ENCODE data around the gene TIGD4.
"Not testable (repeated sequence)": the region's sequence is repeated elsewhere in the genome, so short reads cannot be mapped to it uniquely, and the experiment has no call there.

TIGD4 gene

DNA sequence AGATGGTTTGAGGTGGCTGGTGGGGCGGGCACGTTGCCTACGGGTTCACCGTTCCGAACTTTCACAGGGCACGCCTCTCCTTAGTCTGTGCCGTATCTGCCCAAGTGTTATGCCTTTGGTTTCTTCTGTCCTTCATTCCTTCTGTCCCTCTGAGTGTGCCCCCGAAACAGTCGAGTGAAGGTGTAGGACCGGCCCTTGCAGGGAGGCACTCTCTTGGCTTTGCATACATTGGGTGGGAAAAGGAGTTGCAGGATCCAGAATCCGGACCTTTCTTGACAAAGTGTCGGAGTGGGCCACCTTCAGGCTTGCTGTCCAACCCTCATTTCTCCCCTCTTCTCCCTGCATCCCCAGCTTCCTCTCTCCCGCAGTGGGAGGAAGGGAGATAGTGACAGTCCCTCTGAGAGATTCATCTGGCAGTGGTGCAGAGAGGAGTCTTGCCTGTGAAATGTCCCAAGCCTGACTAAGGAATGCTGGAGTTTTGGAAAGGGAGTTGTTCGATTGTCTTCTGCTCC lies 793 bp upstream of the TIGD4 start:
- DNase-seq (ENCODE audit: low read depth): no peak

- DNase-seq (ENCODE audit: low read depth): peak; percentile 13
These were observed 646 bp downstream of the TIGD4 start for GRCh38 chr4:152778656-152779512.

DNA sequence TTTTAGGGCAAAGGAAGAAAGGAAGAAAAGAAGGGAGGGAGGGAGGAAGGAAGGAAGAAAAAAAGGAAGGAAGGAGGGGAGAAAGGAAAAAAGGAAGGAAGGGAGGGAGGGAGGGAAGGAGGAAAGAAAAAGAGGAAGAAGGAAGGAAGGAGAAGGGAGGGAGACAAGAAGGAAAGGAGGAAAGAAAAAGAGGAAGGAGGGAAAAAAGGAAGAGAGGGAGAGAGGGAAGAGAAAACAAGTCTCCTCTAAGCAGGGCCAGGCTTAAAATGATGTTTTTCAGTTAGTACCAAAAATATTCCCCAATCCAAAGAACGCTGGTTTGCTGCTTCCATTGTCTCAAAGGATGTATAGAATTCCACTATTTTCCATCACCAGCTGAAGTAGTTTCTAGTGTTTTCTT lies 2.0 kb downstream of the TIGD4 start:
- DNase-seq (ENCODE audit: low read depth): no peak

DNA sequence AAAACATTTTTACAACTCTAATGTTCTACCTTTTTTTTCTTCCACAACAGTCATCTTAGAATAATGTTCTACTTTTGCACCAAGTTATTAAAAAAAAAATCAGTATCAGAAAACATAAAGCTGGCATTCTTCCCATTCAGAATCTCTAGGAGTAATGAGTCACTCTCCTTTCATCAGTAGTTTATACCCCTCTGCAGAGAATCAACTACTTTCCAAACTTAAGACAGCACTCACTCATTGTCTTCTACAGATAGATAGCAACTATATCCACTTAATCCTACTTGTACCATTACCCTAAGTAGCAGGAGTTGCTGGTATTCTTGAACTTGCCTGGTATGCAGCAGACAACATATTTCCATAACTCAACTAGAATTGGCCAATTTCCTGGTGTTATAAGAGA lies 3.2 kb downstream of the TIGD4 start:
- no peak for DNase-seq (ENCODE audit: low read depth)

DNA sequence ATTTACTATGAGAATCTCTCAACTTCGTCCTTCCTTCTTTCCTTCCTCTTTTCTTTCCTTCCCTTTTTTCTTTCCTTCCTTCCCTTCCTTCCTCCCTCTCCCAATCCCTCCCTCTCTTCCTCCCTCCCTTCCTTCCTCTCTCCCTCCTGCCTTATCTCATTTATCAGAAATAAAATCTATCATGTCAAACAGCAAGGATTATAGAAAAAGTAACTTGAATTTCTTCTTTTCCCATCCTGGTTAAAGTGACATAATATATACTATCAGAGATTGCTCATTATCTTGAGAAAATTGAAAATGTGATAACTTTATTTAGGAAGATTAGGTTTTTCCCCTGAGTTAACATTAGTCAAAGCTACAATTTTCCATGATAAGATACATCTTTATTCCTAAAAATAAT lies 5.6 kb downstream of the TIGD4 start:
- no peak for DNase-seq (ENCODE audit: low read depth)

DNA sequence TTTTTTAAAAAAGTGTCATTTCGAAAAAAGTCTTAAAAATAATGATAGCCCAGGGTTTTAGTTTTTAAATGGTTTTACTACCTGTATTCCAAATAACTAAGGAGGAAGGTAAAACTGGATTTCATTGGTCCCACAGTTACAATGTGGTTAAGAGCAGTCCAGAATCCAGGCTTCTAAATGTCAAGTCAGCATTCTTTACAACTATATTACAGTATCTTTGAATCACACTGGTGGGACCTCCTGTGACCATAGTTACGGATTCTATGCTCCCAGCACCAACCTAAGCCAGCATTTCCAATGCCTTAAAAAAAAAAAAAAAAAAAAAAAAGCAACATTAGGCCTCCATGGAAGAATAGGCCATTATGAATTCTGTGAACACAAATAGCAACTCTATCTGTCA lies 6.2 kb downstream of the TIGD4 start:
- DNase-seq (ENCODE audit: low read depth): no peak

- DNase-seq (ENCODE audit: low read depth): no peak
These were observed 7.6 kb downstream of the TIGD4 start for GRCh38 chr4:152771741-152772533.

DNA sequence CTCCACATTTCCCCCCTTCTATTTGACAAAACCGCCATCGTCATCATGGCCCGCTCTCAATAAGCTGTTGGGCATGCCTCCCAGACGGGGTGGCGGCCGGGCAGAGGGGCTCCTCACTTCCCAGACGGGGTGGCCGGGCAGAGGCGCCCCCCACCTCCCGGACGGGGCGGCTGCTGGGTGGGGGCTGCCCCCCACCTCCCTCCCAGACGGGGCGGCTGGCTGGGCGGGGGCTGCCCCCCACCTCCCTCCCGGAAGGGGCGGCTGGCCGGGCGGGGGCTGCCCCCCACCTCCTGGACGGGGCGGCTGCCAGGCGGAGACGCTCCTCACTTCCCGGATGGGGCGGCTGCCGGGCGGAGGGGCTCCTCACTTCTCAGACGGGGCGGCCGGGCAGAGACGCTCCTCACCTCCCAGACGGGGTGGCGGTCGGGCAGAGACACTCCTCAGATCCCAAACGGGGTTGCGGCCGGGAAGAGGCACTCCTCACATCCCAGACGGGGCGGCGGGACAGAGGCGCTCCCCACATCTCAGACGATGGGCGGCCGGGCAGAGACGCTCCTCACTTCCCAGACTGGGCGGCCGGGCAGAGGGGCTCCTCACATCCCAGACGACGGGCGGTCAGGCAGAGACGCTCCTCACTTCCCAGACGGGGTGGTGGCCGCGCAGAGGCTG lies 14.3 kb downstream of the TIGD4 start:
- not testable (repeated sequence) for DNase-seq (ENCODE audit: low read depth)

DNA sequence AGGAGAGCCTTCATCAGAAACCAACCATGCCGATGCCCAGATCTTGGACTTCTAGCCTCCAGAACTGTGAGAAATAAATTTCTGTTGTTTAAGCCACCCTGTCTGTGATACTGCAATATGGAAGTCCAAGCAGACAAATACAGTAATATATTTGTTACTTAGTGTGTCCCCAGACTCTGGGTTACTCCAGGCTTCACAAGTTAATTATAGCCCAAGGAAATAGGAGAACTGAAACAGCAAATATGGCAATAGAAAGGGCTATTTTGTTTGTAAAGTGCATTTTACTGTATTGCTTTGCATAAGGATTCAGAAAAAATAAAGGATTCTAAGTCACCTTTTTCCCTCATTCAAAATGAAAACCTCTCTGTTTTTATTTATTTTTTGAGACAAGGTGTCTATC lies 15.7 kb downstream of the TIGD4 start:
- DNase-seq (ENCODE audit: low read depth): no peak

DNA sequence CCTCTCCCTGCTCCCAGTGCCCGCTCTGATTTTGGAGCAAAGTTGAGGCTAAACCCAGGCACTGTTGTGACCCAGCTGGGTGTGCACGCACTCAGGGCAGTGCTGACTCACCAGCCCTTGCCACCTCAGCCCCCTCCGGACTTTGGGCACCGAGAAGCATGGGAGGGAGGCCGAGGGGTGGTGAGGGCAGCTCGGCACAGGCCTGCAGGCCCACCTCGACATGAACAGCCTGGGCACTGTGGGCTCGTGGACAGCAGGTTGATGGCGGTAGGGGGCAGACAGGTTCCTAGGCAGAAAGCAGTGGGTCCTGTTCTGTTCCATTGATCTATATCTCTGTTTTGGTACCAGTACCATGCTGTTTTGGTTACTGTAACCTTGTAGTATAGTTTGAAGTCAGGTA lies 30.9 kb downstream of the TIGD4 start:
- no peak for DNase-seq (ENCODE audit: low read depth)

GRCh38 chr4:152747444-152747843 lies 32.1 kb downstream of the TIGD4 start:
- no peak for DNase-seq (ENCODE audit: low read depth)

GRCh38 chr4:152738827-152739226 lies 40.7 kb downstream of the TIGD4 start:
- DNase-seq (ENCODE audit: low read depth): no peak

DNA sequence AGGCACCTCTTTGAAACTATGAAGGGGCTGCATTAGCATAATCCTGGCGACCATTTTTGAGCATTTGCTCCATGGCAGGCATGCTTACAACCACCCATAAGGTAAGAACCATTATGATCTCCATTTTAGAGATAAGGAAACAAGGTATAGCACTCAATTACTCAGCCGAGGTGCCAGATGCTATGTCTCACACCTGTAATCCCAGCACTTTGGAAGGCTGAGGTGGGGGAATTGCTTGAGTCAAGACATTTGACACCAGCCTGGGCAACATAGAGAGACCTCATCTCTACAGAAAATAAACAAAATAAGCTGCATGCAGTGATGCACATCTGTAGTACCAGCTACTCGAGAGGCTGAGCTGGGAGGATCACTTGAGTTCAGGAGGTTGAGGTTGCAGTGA lies 43.6 kb downstream of the TIGD4 start:
- DNase-seq (ENCODE audit: low read depth): no peak

DNA sequence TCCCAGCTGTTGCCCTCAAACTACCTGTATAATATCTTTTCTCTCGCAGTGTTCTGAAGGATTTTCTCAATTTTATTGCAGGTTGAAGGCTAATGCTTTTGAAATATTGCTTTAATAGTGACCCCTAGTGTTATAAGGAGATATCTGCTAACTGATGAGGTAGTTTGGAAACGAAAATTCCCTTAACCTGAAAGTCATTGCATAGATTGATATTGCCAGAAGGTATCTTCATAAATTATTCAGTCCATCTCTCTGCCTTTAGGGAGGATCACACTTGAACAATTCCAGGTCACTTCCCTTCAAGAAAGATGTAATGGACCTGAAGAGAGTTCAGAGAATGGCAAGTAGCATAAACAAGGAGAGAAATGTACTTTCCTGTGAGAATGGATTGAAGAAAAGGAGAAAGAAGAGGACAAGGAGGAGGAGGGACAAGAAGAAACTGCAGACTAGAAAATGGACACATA lies 44.1 kb downstream of the TIGD4 start:
- DNase-seq (ENCODE audit: low read depth): no peak

GRCh38 chr4:152734699-152735050 lies 44.9 kb downstream of the TIGD4 start:
- no peak for DNase-seq (ENCODE audit: low read depth)

- no peak for DNase-seq (ENCODE audit: low read depth)
These were observed 45.4 kb downstream of the TIGD4 start for GRCh38 chr4:152734015-152734698.

DNA sequence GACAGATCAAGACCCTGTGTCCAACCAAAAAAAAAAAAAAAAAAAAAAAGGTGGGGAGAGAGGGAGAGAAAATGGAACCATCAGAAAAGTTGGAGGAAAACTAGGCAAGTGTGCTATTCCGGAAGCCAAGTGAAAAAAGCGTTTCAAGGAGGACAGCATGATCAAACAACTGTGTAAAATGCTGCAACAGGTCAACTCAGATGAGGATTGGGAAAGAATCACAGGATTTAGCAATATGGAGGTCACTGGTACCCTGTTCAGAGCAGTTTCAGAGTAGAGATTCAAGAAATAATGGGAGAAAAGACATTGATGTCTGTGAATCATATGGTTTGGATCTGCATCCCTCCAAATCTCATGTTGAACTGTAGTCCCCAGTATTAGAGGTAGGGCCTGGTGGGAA lies 47.5 kb downstream of the TIGD4 start:
- DNase-seq (ENCODE audit: low read depth): no peak

GRCh38 chr4:152729466-152729865 lies 50.1 kb downstream of the TIGD4 start:
- no peak for DNase-seq (ENCODE audit: low read depth)

DNA sequence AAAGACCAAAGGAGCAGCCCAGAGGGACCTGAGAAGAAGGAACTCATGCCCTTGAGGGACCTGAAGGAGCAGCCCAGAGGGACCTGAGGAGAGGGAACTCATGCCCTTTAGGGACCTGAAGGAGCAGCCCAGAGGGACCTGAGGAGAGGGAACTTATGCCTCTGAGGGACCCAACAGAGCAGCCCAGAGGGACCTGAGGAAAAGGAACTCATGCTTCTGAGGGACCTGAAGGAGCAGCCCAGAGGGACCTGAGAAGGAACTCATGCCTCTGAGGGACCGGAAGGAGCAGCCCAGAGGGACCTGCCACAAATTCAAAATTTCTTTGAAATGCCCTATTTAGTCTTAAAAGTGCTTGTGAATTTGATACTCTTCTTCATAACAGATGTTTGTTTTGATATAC lies 51.2 kb downstream of the TIGD4 start:
- no peak for DNase-seq (ENCODE audit: low read depth)

DNA sequence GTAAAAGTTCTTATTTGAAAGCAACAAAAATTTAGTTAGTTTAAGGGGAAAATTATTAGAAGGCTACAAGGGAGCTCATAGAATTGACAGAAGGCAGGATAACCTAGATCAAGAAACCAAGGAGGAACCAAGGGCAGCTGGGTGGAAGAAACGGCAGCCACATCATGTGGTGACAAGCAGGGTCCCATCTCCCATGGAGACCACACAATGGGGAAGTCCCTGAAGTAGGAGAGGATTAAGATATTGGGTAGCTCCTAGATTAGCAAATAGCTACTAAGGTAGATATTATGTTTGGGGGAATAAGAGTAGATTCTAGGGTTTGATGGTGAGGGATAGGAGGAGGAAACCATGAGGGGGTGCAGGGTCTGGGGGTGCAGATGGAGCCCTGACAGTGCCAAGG lies 51.7 kb downstream of the TIGD4 start:
- DNase-seq (ENCODE audit: low read depth): no peak

DNA sequence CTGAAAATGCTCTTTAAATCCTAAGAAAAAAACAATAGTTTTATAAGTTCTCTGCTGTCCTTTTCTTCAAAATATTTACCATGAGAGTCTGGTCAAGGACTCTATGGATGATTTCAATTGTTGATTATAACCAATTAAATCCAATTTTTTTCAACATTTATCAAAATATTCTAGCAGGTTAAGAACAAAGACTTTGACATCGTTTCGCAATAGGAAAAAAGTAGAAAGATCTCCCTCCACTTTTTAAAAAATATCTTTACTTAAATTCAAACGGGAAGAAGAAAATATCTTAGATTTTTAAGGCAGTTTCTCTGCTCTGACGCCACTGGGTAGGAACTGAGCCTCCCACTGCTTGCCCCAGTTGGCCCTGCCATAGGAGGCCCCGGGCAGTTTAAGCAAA lies 55.0 kb downstream of the TIGD4 start:
- no peak for DNase-seq (ENCODE audit: low read depth)

GRCh38 chr4:152723236-152723635 lies 56.3 kb downstream of the TIGD4 start:
- DNase-seq (ENCODE audit: low read depth): no peak

All from activated T-cell treated with anti-CD3 and anti-CD28 coated beads for 24 hours (primary cell).